SU-DHL-6 (cell line): Measurements from ENCODE around the gene NOD2.

ENCODE experiments used
- EZH2phosphoT487 ChIP-seq: fragments of 200-600 bp; sonication (generic), shearing (Covaris generic); conservative IDR thresholded peaks from 2 replicates; pipeline ENCODE4 v1.6.1; 2018; ENCODE audit warnings: mild to moderate bottlenecking, antibody characterized with exemption, low read length, moderate library complexity, mixed read lengths
- TF ChIP-seq, protein P1 (sequence below): fragments of 200-600 bp; sonication (generic); IDR thresholded peaks from one replicate; pipeline ENCODE4 v1.5.1; 2017; ENCODE audit warnings: antibody characterized with exemption, mild to moderate bottlenecking, low read length, moderate library complexity; ENCODE audit not compliant: insufficient read depth, poor library complexity, severe bottlenecking

DNA sequence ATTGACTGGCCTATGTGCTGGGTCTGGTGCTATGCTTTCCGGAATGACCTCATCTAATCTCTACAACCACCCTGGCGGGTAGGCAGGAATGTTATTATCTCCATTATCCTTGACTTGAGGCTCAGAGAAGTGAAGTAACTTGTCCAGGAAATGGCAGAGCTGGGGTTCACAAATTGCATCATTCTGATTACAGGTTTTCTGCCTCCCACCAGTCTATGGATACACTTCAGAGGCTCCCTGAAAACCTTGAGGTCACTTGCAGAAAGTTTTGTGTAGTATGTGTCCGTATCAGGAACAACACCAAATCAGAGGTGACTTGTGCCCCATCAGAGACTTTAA, 19.1 kb downstream of the NOD2 start:
- TF ChIP-seq, protein P1, sequence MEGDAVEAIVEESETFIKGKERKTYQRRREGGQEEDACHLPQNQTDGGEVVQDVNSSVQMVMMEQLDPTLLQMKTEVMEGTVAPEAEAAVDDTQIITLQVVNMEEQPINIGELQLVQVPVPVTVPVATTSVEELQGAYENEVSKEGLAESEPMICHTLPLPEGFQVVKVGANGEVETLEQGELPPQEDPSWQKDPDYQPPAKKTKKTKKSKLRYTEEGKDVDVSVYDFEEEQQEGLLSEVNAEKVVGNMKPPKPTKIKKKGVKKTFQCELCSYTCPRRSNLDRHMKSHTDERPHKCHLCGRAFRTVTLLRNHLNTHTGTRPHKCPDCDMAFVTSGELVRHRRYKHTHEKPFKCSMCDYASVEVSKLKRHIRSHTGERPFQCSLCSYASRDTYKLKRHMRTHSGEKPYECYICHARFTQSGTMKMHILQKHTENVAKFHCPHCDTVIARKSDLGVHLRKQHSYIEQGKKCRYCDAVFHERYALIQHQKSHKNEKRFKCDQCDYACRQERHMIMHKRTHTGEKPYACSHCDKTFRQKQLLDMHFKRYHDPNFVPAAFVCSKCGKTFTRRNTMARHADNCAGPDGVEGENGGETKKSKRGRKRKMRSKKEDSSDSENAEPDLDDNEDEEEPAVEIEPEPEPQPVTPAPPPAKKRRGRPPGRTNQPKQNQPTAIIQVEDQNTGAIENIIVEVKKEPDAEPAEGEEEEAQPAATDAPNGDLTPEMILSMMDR: no peak
- TF ChIP-seq EZH2phosphoT487: no peak
